ENCODE data around the gene RNASE4.
"Not testable (repeated sequence)": the region's sequence is repeated elsewhere in the genome, so short reads cannot be mapped to it uniquely, and the experiment has no call there.

The RNASE4 gene

GRCh38 chr14:20683891-20684661, at the start of gene RNASE4:
Gene RNASE4, plus strand, starts transcription at chr14:20684560. Its CDS starts 14,812 bp downstream, at chr14:20699372.
- peak; percentile 95 for DNase-seq

DNA sequence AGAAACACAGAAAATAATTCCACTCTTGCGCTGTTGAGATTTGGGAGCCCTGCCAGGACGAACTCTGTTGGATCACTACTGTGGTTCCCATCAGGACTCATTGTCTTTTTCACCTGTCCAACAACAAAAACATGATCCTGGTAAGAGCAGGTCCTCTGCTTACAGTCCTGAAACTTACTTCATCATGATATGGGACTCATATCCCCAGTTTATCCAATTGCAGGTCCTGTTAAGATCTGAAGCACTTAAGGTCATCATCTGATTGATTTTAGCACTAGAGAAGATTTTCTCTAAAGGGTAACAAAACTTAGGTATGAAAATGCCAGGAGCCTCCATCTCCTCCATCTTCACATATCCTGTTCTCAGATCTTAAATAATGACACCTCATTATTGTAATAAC, 42.8 kb upstream of the RNASE4 start, which contains the start of gene OR6S1:
TSS of gene OR6S1 (minus strand) at position 101 of the 400 bp plus-strand sequence. CDS start at position 101, 0 bp downstream.
- DNase-seq = no peak

- DNase-seq = no peak
These were observed 42.2 kb upstream of the RNASE4 start for GRCh38 chr14:20642182-20642581.

DNA sequence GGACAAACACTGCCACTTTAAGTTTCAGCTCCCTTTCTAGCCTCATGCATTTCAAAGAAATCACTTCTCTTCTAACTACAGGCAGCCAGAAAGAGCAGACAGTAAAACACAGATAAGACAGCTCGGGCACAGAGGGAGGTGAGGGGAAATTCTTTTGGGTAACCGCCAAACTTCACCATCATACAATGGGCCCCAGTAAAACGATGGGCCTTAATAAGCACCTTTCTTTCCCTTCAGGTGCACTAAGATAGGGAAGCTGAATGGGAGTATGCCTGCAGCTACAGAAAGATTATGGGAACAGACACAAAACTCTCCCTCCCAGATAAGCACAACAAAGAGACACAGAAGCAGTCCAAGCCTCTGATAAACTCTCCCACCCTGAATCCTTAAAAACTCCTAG, 41.6 kb upstream of the RNASE4 start:
- not testable (repeated sequence) for DNase-seq

DNA sequence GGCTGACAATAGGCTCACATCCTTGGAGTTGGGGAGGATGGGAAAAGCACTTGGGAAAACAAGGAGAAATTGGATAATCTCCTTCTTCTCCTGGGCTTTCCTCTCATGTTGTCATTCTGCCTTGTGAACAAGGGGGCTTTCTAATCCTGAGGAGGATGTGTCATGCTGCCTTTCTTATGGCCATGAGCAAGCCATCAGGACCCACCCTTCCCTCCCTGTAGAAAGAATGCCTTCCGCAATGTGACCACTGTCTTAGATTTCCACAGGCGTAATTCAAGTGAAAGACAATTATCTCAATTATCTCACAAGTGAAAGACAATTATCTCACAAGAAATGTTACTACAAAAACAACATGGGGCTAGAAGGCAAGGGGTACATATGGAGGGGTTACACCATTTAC, 39.8 kb upstream of the RNASE4 start:
- no peak for DNase-seq

- DNase-seq = no peak
These were observed 38.9 kb upstream of the RNASE4 start for GRCh38 chr14:20645481-20645880.

DNA sequence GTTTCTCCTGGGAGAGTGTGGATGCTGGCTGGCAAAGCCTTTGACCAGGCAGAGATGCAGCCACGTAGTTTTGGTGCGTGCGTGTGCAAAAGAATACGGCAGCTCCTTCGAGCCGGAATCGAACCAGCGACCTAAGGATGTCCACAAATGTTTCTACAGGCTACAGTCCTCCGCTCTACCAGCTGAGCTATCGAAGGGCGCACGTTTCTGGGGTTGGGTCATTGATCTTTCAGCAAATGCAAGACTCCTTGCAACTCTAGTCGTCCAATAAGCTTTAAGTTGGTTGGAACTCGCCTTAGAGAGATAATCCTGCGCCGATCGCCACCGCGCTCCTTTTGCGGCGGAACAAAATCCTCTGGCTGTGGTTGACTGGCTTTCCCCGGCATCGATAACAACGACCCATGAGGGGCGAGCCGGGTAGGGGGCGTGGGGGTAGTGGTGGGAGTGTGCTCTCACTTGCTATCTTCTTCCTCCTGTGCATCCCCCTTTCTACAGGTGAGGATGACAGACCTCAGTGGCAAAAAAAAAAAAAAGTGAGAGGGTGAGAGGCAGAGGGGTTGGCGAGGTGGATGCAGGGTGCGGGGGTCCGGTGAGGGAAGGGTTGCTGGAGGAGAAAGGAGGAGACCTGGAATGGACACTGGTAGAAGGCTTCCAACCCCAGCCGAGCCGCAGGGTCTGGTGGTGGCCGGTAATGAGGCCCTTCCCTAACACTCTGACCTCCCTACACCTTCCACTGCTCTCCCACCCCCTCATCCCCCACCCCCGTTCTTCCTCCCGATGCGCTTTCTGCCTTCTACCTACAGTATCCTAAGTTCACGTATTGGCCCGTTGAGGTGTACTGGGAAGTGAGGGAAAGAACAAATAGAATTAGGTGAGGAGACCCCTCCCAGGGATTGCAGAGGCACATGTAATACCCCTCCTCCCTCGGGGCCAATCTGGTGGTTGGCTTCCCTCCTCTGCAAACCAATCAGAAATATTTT, 31.1 kb upstream of the RNASE4 start:
- DNase-seq = peak; percentile 83

DNA sequence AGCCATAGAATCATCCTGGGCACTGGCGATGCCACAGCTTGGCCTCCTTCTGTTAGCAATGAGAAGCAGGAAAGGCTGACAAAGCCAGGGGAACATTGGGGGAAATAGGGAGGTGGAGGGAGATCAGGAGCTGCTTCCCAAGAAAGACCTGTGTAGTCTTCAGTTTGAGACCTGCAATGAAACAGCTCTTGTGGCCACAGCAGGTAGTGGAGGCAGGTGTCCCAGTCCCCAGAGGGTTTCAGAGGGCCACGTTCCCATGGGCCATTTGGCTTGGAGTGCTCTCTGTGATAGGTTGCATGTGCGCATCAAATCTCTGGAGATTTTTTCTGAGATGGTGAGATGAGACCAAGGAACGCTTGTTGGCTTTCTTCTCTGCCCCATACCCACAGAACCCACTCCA, 28.5 kb upstream of the RNASE4 start:
- DNase-seq = no peak

DNA sequence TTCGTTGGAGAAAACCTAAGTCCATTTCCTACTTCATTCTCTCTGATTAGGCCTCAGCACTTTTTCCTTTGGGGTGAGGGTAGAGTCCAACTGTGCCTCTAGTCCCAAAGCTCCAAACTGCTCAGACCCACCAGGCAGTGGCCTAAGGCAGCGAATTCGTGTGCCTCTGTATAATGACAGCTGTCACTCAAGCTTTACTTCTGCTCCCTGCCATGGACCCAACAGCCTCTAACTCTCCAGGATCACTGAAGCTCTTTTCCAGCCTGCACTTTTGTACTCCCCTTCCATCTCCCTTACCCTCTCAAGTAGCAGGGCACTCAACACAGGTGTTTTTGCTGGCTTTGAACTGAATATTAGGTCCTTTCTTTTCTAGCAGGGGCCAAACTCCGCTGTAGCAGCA, 28.1 kb upstream of the RNASE4 start:
- no peak for DNase-seq

- no peak for DNase-seq
These were observed 26.8 kb upstream of the RNASE4 start for GRCh38 chr14:20657216-20658211.

GRCh38 chr14:20658246-20658645, 26.1 kb upstream of the RNASE4 start:
- no peak for DNase-seq

- no peak for DNase-seq
These were observed 25.0 kb upstream of the RNASE4 start for GRCh38 chr14:20659336-20659735.

DNA sequence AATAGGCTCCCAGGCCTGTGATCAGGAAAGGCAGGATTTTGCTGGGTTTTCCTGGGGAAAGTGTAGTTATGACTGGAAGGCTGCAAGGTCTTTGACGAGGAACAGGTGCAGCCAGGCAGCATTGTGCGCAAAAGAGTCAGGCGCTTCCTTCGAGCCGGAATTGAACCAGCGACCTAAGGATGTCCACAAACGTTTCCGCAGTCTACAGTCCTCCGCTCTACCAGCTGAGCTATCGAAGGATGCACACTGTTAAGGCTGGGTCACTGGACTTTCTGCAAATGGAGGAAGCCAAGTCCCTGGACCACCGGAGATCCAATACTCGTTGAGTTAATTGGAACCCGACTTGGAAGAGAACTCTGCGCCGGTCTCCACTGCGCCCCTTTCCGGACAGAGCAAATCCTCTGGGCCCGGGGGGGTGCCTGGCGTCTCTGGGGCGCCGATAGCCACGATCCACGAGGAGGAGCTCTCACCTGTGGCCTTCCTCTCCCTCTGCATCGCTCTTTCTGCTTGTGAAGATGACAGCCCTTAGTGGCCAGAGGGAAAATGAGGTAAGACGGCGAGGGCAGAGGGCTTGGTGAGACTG, 24.5 kb upstream of the RNASE4 start:
- no peak for DNase-seq

DNA sequence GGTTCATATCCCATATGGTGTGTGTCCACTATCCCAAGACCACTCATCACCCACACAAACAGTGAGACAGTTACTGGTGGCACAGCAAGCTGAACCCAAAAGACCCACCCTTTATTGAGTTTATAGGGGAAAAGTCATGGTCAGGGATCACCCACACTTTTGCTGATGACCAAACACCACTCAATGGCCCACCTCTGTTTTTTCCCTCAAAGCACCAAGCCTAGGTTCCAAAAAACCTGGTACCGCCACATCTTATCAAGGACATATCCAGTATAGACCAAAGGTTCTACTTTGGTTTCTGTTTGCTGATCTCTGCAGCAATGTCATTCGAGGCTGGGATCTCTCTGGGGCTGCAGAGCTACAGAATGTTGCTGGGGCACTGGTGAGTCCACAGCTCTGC, 23.2 kb upstream of the RNASE4 start:
- DNase-seq = no peak

- peak; percentile 90 for DNase-seq
These were observed 21.2 kb upstream of the RNASE4 start for GRCh38 chr14:20662968-20663732.

DNA sequence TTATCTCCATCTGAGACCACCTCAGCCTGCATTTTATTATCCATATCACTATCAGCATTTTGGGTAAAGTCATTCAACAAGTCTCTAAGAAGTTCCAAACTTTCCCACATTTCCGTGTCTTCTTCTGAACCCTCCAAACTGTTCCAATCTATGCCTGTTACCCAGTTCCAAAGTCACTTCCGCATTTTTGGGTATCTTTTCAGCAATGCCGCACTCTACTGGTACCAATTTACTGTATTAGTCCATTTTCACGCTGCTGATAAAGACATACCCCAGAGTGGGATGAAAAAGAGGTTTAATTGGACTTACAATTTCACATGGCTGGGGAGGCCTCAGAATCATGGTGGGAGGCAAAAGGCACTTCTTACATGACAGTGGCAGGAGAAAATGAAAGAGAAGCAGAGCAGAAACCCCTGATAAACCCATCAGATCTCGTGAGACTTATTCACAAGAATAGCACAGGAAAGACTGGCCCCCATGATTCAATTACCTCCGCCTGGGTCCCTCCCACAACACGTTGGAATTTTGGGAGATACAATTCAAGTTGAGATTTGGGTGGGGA, 17.9 kb upstream of the RNASE4 start:
- DNase-seq = not testable (repeated sequence)

GRCh38 chr14:20667957-20668356, 16.4 kb upstream of the RNASE4 start:
- DNase-seq = no peak

DNA sequence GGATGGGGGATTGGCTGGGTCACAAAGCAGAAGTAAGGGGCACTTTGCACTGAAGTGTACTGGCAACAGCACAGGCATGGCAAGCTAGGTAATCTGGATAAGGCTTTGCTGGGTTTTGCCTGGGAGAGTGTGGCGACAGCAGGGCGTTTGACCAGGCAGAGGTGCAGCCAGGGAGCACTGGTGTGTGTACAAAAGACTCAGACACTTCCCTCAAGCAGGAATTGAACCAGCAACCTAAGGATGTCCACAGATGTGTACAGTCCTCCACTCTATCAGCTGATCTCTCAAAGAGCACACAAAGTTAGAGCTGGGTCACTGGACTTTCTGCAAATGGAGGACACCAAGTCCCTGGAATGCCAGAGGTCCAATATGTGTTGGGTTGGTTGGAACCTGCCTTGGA, 15.4 kb upstream of the RNASE4 start:
- DNase-seq = no peak

GRCh38 chr14:20671597-20672283, 12.6 kb upstream of the RNASE4 start:
- no peak for DNase-seq

GRCh38 chr14:20675669-20676068, 8.7 kb upstream of the RNASE4 start:
- DNase-seq = no peak

Measured in activated CD8-positive, alpha-beta memory T cell treated with anti-CD3 and anti-CD28 coated beads for 24 hours (primary cell).